ENCODE results near the gene GAK.
"Not testable (repeated sequence)": the region's sequence is repeated elsewhere in the genome, so short reads cannot be mapped to it uniquely, and the experiment has no call there.

Gene GAK

GRCh38 chr4:925771-926500 is 6.2 kb downstream of the GAK start:
- no peak for DNase-seq

GRCh38 chr4:925171-925570 is 6.9 kb downstream of the GAK start:
- DNase-seq = no peak

GRCh38 chr4:924107-925096 is 7.7 kb downstream of the GAK start:
- no peak for DNase-seq

GRCh38 chr4:921830-922331 is 10.2 kb downstream of the GAK start:
- no peak for DNase-seq

GRCh38 chr4:919004-919680 is 13.0 kb downstream of the GAK start:
- not testable (repeated sequence) for DNase-seq

GRCh38 chr4:918591-918990 is 13.5 kb downstream of the GAK start:
- not testable (repeated sequence) for DNase-seq

- DNase-seq = no peak
These were observed 14.1 kb downstream of the GAK start for GRCh38 chr4:917992-918391.

GRCh38 chr4:917466-917865 is 14.7 kb downstream of the GAK start:
- no peak for DNase-seq

GRCh38 chr4:915595-915994 is 16.5 kb downstream of the GAK start:
- DNase-seq = peak; percentile 24

GRCh38 chr4:915041-915474 is 17.1 kb downstream of the GAK start:
- DNase-seq = no peak

GRCh38 chr4:914531-914930 is 17.6 kb downstream of the GAK start:
- no peak for DNase-seq

GRCh38 chr4:913280-913618 is 18.9 kb downstream of the GAK start:
- DNase-seq = no peak

- no peak for DNase-seq
These were observed 19.4 kb downstream of the GAK start for GRCh38 chr4:912548-913279.

- no peak for DNase-seq
These were observed 20.1 kb downstream of the GAK start for GRCh38 chr4:911871-912490.

- no peak for DNase-seq
These were observed 20.8 kb downstream of the GAK start for GRCh38 chr4:911221-911751.

- DNase-seq = no peak
These were observed 21.6 kb downstream of the GAK start for GRCh38 chr4:910366-911091.

- no peak for DNase-seq
These were observed 22.3 kb downstream of the GAK start for GRCh38 chr4:909821-910220.

- no peak for DNase-seq
These were observed 23.0 kb downstream of the GAK start for GRCh38 chr4:909131-909571.

- DNase-seq = no peak
These were observed 24.3 kb downstream of the GAK start for GRCh38 chr4:907691-908425.

- DNase-seq = no peak
These were observed 25.1 kb downstream of the GAK start for GRCh38 chr4:907103-907400.
